ENCODE data around the gene ACOX3.

The ACOX3 gene

DNA sequence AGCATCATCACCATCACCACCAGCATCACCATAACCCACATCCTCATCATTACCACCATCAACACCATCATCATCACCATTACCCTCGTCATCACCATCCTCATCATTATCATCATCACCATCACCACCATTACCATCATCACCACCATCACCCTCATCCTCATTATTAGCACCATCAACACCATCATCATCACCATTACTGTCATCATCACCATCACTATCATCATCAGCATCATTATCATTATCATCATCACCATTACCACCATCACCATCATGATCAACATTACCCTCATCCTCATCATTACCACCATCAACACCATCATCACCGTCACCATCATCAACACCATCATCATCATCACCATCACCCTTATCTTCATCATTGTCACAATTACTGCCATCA lies 119.3 kb downstream of the ACOX3 start:
- Mint-ChIP-seq H3K27me3 (no peaks in the 10 kb centered on the region), H3K27ac (no peak overlapping the region), H3K4me1 (no peaks in the 10 kb centered on the region), H3K4me3 (no peak overlapping the region), H3K9me3 (no peaks in the 10 kb centered on the region)
- ATAC-seq (no peak), DNase-seq (no peak)

GRCh38 chr4:8320386-8320750 lies 120.2 kb downstream of the ACOX3 start:
- ATAC-seq (no peak), DNase-seq (no peak)
- Mint-ChIP-seq H3K9me3 (no peaks in the 10 kb centered on the region), H3K27ac (no peak overlapping the region), H3K4me1 (no peaks in the 10 kb centered on the region), H3K27me3 (peaks cover 3% of the 10 kb centered on the region), H3K4me3 (no peak overlapping the region)

DNA sequence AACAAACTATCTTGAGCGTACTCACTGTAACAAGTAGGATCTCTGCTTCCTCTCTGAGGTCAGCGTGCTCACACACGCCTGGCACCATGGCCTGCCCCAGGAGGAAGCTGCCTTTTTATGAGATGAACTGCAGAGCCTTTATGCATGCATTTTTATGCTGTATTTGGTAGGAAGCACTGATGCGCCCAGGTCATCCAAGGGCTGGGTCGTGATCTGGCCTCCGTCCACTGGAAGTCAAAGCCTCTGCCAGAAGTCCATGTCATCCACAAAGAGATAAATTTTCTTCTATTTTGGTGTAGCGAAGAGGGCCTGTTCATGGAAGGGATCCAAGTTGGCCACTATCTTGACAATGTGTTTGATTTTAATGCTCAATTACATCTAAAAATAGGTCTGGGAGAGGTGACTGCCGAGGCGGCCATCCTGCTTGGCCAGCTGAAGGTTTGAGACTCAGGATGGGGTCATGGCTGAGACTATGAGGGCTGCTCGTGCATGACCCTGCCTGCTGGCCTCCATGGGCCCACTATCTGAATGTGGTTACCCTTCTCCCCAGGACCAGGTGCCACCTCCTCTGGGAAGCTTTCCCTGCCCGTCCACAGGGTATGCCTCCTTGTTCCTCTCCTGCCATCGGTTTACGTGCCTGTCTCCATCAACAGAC lies 120.7 kb downstream of the ACOX3 start:
- Mint-ChIP-seq H3K27me3 (peaks cover 8% of the 10 kb centered on the region), H3K4me3 (no peak overlapping the region), H3K27ac (no peak overlapping the region), H3K9me3 (no peaks in the 10 kb centered on the region), H3K4me1 (no peaks in the 10 kb centered on the region)
- DNase-seq (no peak), ATAC-seq (no peak)

DNA sequence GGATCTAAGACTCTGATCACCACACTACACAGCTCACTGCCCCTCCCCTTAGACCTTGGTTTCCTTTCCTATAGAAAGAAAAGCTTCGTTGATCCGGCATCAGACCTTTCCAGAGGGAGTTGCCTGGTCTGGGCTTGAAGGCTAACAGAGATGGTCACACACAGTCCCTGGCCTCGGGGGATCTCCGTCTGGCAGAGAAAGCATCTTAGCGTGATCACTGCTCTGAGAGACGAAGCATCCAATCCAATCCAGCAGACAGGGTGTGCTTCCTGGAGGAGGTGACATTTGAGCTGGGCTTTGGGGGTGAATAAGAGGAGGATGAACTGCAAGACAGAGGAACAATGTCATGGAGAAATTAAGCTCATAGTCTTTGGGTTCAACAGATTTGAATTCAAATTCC lies 121.5 kb downstream of the ACOX3 start:
- Mint-ChIP-seq H3K4me3 (no peak overlapping the region), H3K27ac (no peak overlapping the region), H3K27me3 (peaks cover 9% of the 10 kb centered on the region), H3K4me1 (no peaks in the 10 kb centered on the region), H3K9me3 (peaks cover 0 to 2% of the 10 kb centered on the region in 2 donors)
- ATAC-seq: no peak
- no peak for DNase-seq

GRCh38 chr4:8318509-8318908 lies 122.0 kb downstream of the ACOX3 start:
- DNase-seq (no peak), ATAC-seq (no peak)
- Mint-ChIP-seq H3K4me3 (no peak overlapping the region), H3K27me3 (peaks cover 9% of the 10 kb centered on the region), H3K27ac (no peak overlapping the region), H3K9me3 (peaks cover 0 to 8% of the 10 kb centered on the region in 2 donors), H3K4me1 (no peaks in the 10 kb centered on the region)

DNA sequence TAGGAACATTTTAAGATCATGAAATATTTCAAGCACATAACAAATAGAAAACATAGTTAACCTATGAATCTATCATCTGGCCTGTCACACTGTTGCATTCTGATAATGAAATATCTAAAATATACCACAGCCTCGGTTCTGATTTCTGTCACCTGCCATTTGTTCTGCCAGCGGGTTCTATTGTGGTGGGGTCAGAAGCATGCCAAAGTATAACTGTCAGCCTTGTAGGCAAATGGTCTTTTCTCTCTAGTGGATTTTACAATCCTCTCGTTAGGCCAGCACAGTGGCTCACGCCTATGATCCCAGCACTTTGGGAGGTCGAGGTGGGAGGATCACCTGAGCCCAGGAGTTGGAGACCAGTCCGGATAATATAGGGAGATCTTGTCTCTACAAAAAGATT lies 123.0 kb downstream of the ACOX3 start:
- H3K4me3 Mint-ChIP-seq: no peak overlapping the region
- no peak overlapping the region for H3K27ac Mint-ChIP-seq
- H3K4me1 Mint-ChIP-seq: no peaks in the 10 kb centered on the region
- H3K27me3 Mint-ChIP-seq: peaks cover 9% of the 10 kb centered on the region
- DNase-seq (no peak), ATAC-seq (no peak)
- H3K9me3 Mint-ChIP-seq: peaks cover 0 to 11% of the 10 kb centered on the region in 2 donors

DNA sequence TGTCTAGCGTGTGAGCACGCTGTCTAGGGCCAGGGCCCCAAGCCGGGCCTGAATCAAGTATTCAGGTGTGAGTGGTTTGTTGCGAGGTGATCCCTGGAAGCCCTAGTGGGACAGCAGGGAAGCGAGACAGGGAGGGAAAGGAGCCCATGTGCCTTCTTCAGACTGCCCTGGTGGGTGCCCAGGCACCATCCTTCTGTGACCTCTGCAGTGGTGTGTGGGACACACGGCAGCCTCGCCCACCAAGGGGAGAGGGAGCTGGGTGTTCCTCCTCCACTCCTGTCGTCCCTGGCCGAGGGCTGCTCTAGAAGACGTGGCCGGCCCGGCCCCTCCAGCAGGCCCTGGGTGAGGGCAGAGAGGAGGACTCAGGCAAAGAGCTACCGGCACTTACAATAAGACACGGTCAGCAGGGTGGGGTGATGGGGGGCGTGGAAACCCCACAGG lies 123.6 kb downstream of the ACOX3 start:
- ATAC-seq (no peak), DNase-seq (no peak)
- Mint-ChIP-seq H3K9me3 (peaks cover 0 to 16% of the 10 kb centered on the region in 2 donors), H3K4me3 (no peak overlapping the region), H3K27me3 (peaks cover 9% of the 10 kb centered on the region), H3K27ac (no peak overlapping the region), H3K4me1 (no peaks in the 10 kb centered on the region)

Data from stimulated activated naive CD8-positive, alpha-beta T cell treated with anti-CD3 and anti-CD28 coated beads, Interleukin-15, amount 100 ng/mL, for 72 hours (primary cell).